Neuron (in vitro differentiated cells): ENCODE results near the gene ASPSCR1.
"Not testable (repeated sequence)": the region's sequence is repeated elsewhere in the genome, so short reads cannot be mapped to it uniquely, and the experiment has no call there.

Source experiments
- H2AFZ ChIP-seq: one replicate; pipeline ENCODE4 v1.6.1; 2013; ENCODE audit warnings: low read depth, mild to moderate bottlenecking, inconsistent platforms, low read length, moderate library complexity
- H3K27me3 ChIP-seq: one replicate; pipeline ENCODE4 v1.6.1; 2013; ENCODE audit warnings: low read length; ENCODE audit not compliant: insufficient read depth
- H3K36me3 ChIP-seq: one replicate; pipeline ENCODE4 v1.6.1; 2013; ENCODE audit warnings: low read length; ENCODE audit not compliant: insufficient read depth
- H3K4me1 ChIP-seq: one replicate; pipeline ENCODE4 v1.6.1; 2013; ENCODE audit warnings: low read length; ENCODE audit not compliant: insufficient read depth
- H3K4me3 ChIP-seq: 2 replicates; pipeline ENCODE4 v1.5.1; 2013; ENCODE audit warnings: mild to moderate bottlenecking, low read length, moderate library complexity
- H3K9me3 ChIP-seq: one replicate; pipeline ENCODE4 v1.6.1; 2013; ENCODE audit warnings: low read length

The ASPSCR1 gene

DNA sequence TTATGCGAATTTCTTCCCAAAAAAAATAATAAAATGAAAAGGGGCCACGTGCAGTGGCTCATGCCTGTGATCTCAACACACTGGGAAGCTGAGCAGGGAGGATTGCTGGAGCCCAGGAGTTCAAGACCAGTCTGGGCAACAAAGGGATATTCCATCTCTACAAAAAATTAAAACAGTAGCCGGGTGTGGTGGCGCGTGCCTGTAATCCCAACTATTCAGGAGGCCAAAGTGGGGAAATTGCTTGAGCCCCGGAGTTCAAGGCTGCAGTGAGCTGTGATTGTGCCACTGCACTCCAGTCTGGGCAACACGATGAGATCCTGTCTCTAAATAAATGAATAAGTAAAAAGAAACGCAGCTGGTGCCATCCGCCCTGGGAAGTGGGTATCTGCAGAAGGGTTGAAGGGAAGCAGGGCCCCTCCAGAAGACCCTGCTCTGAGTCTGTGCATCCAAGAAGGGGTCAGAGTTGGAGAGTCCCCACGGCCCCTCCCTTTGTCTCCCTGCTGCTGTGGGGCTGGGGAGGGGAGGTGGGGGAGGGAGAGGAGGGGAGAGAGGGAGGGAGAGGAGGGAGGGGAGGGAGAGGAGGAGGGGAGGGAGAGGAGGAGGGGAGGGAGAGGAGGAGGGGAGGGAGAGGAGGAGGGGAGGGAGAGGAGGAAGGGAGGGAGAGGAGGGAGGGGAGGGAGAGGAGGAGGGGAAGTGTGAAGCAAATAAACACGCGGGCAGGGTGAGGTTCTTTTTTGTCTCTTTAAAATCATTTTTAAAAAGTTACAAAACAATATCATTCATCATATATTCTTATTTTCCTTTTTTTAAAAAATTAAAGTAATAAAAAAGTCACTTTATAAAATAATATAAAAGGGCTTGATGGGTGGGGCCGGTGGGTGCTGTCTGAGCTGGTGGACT is 25.4 kb upstream of the ASPSCR1 start:
- no peaks in the 10 kb centered on the region for H3K36me3 ChIP-seq
- H3K4me3 ChIP-seq, result no peak overlapping the region
- peaks cover 6% of the 10 kb centered on the region for H3K4me1 ChIP-seq
- peaks cover 7% of the 10 kb centered on the region for H3K27me3 ChIP-seq
- no peaks in the 10 kb centered on the region for H3K9me3 ChIP-seq
- no peak overlapping the region for H2AFZ ChIP-seq

DNA sequence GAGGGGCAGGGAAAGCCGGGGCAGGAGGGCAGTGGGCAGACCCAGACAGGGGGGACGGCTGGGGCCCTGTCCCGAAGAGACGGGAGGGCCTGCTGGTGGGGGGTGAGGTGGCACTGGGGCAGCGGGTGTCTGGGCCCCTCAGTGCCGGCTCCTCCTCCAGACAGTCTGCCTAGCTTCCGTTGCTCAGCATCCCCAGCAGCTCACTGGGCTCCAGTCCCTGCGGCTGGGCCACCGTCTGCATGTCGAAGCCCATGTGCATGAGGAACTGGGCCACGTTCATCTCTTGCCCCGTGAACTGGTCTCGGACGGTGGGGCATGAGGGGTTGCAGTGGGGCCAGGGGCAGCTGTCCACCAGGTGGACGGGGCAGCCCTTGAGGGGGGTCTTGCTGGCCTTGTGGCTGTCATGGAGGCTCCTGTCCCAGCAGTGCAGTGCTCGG is 24.6 kb upstream of the ASPSCR1 start:
- H3K4me3 ChIP-seq, result no peak overlapping the region
- no peak overlapping the region for H2AFZ ChIP-seq
- no peaks in the 10 kb centered on the region for H3K9me3 ChIP-seq
- peaks cover 14% of the 10 kb centered on the region for H3K27me3 ChIP-seq
- H3K4me1 ChIP-seq, result peaks cover 6% of the 10 kb centered on the region
- no peaks in the 10 kb centered on the region for H3K36me3 ChIP-seq

DNA sequence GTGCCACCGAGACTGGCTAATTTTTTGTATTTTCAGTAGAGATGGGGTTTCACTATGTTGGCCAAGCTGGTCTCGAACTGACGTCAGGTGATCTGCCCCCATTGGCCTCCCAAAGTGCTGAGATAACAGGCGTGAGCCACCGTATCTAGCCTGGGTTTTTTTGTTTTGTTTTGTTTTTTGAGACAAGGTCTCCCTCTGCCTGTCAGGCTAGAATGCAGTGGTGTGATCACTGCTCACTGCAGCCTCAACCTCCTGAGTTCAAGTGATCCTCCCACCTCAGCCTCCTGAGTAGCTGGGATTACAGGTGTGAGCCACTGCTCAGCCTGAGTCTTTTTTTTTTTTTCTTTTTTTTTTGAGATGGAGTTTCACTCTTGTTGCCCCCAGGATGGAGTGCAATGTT is 24.0 kb upstream of the ASPSCR1 start:
- not testable (repeated sequence) for H2AFZ ChIP-seq, H3K36me3 ChIP-seq, H3K9me3 ChIP-seq, H3K4me1 ChIP-seq, H3K4me3 ChIP-seq
- H3K27me3 ChIP-seq, result peaks cover 20% of the 10 kb centered on the region

DNA sequence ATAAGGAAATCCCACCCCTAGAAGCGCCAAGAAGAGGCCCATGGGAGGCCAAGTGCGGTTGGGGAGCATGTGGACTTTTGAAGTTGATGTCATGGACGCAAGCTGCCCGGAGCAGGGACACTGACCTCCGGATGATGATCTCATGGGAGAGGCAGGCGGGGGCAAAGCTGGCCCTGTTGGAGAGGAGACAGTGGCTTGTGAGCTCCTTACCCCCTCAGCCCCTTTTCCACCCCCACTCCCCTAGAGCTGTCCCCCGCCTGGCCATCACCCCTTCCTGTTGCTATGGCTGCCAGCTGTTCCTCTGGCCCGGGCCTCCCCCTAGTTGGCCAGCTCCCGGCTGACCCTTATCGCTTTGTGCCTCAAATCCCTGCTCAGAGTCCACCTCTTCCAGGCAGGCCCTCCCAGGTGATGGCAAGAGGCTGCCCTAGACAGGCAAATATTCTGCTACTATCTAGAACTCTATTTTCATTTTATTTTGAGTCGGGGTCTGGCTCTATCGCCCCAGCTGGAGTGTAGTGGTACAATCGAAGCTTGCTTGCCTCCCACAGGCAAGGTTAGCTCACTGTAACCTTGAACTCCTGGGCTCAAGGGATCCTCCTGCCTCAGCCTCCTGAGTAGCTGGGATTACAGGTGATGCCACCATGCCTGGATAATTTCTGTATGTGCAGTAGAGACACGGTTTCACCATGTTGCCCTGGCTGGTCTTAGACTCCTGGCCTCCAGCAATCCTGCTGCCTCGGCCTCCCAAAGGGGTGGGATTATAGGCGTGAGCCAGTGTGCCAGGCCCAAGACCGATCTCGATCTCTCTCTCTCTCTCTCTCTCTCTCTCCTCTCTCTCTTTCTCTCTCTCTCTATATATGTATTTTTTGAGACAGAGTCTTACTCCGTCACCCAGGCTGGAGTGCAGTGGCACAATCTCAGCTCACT is 23.0 kb upstream of the ASPSCR1 start:
- no peak overlapping the region for H3K4me3 ChIP-seq
- peaks cover 6% of the 10 kb centered on the region for H3K4me1 ChIP-seq
- H2AFZ ChIP-seq, result no peak overlapping the region

DNA sequence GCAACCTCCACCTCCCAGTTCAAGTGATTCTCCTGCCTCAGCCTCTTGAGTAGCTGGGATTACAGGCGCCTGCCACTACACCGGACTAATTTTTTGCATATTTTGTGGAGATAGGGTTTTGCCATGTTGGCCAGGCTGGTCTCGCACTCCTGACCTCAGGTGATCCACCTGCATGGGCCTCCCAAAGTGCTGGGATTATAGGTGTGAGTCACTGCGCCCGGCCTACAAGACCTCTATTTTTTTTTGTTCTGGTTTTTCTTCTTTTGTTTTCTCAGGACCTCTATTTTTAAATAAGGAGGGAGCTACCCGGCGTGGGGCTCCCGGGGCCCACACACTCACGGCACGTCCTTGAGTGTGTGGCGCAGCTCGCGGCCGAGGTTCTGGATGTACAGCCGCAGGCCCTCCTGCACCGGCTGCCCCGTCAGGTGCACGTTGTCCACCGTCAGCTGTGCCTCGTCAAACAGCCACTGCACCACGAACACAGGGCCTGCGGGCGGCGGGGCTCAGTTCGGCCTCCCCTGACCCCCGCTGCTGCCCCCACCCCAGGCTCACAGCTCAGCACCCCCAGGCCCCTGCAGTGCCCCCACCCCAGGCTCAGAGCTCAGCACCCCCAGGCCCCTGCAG is 22.3 kb upstream of the ASPSCR1 start:
- H2AFZ ChIP-seq, result no peak overlapping the region
- H3K9me3 ChIP-seq, result no peaks in the 10 kb centered on the region
- peaks cover 34% of the 10 kb centered on the region for H3K27me3 ChIP-seq
- peaks cover 6% of the 10 kb centered on the region for H3K4me1 ChIP-seq
- H3K4me3 ChIP-seq, result no peak overlapping the region
- no peaks in the 10 kb centered on the region for H3K36me3 ChIP-seq

More for the DNA sequence above, 23.0 kb upstream of the ASPSCR1 start:
- Histone ChIP-seq H3K9me3 (no peaks in the 10 kb centered on the region), H3K27me3 (peaks cover 28% of the 10 kb centered on the region), H3K36me3 (no peaks in the 10 kb centered on the region)

DNA sequence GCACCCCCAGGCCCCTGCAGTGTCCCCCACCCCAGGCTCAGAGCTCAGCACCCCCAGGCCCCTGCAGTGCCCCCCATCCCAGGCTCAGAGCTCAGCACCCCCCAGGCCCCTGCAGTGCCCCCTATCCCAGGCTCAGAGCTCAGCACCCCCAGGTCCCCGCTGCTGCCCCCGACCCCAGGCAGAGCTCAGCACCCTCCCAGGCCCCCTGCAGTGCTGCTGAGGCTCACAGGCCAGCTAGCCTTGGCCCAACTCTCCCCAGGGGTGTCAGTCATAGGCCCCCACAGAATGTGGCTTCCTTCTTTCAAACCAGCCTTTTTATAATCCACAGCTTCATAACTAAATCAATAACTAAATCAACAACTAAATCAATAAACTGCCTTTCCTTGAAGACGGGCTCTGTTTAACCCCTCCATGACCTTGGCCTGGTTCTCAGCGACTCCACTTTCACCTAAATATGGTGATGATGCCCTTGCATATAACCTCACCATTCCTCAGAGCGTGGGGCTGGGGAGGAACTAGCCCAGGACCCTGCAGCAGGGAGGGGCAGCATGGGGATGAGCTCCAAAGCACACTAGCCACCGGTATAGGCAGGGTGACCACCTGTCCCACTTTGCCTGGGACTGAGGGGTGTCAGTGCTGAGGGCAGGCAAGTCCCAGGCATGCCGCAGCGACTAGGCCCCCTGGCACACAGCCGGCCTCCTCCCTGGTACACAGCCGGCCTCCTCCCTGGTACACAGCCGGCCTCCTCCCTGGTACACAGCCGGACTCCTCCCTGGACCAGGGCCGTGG is 21.5 kb upstream of the ASPSCR1 start:
- no peaks in the 10 kb centered on the region for H3K9me3 ChIP-seq
- H3K27me3 ChIP-seq, result peaks cover 39% of the 10 kb centered on the region
- H3K4me3 ChIP-seq, result no peak overlapping the region
- H2AFZ ChIP-seq, result no peak overlapping the region
- no peaks in the 10 kb centered on the region for H3K36me3 ChIP-seq
- H3K4me1 ChIP-seq, result peaks cover 6% of the 10 kb centered on the region

DNA sequence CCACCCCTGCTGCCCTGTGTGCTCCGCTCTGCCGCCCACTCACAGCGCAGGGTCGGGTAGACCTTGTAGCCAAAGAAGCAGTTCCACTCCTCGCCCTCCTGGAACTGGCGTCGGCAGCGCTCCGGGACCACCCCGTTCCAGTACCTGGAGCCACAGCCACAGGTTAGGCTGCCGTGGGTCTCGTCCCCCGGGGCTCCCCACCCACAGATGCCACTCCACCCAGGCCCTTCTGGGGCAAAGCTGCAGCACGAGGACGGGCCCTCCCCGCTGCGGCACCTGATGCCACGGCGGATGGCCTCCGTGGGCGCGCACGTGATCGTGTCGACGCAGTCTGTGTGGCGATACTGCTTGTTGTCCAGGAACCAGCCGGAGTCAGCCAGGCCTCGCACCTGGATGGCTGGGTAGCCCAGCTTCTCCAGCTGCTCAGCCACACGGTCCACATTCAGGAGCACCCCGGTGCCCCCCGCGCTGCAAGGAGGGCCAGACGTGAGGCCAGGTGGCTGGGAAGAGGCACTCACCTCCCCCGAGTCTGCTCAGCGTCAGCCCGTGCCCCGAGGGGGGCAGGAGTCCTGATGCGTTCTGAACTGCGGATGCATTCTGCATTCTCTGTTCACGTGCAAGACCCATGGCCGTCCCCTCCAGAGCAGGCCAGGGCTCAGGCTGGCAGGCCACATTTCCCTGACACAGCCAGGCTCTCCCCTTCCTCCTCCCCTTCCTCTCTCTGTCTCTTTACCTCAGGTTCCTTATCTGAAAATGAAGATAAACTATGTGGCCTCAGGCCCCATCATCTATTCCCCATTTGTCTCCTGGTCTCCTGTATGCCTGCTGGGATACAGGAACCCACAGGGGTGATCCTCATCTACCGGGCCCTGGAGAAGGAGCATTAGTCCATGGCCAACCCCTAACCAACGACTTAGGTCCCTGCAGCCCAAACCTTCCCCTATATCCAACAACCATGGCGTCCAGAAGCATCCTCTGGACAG is 20.5 kb upstream of the ASPSCR1 start:
- Histone ChIP-seq H2AFZ (no peak overlapping the region), H3K36me3 (no peaks in the 10 kb centered on the region), H3K4me1 (peaks cover 6% of the 10 kb centered on the region), H3K27me3 (peaks cover 44% of the 10 kb centered on the region), H3K4me3 (no peak overlapping the region), H3K9me3 (no peaks in the 10 kb centered on the region)

DNA sequence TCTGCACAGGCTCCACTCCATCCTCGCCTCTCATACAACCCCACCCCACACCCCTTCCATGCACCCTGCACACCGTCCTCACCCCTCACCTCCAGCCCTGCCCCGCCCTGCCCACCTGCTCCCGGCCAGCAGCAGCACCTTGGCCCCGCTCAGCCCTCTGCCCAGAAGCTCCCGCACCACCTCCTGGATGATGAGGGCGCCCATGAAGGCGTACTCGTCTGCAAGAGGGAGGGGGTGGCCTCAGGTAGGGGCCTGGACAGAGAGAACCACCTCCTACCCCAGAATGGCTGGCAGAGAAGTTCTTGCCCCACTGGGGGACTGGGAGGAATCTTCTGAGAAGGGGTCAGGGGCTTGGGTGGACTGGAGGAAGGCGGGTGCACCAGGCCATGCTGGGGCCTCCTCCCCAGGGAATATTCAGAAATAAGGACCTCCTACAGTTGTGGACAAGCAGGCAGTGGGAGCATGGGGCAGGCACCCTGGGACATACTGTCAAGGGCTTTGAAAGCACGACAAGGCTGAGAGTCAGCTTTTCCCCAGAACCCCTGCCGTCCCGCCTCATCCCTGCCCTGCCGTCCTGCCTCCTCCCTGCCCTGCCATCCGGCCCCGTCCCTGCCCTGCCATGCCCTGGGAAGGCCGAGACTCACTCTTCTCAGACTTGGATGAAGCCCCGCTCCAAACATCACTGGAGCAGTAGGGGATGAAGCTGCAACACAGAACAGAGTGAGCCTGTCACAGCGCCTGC is 19.6 kb upstream of the ASPSCR1 start:
- Histone ChIP-seq H2AFZ (no peak overlapping the region), H3K27me3 (peaks cover 53% of the 10 kb centered on the region), H3K9me3 (no peaks in the 10 kb centered on the region), H3K4me3 (no peak overlapping the region), H3K4me1 (peaks cover 6% of the 10 kb centered on the region), H3K36me3 (no peaks in the 10 kb centered on the region)

DNA sequence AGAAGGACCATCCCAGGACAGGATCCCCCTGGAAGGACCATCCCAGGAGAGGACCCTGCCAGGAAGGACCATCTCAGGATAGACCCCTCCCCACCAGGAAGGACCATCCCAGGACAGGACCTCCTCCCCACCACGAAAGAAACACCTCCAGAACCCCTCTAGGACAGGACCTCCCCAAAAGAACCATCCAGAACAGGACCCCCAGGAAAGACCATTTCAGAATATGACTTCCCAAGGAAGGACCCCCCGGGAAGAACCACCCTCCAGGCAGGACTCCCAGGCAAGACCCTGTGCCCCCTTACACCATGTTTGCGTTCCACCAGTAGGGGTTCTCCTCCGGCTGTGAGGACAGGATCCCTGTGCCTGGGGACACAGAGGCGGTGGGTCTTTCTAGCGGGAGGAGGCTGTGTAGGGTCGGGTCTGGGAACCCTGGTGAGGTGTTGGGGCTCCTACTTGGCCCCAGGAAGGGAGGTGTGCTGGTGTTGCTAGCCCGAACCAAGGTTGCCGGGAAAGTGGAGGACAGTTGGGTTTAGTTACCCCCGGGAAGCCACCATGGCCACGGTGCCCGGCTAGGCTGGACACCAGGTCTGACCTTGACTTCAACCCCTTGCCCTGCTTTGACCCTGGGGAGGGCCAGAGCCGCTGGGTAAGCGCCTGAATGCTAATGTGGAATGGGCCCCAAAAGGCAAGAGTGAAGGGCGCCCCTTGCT is 18.6 kb upstream of the ASPSCR1 start:
- H3K27me3 ChIP-seq, result peaks cover 62% of the 10 kb centered on the region
- no peaks in the 10 kb centered on the region for H3K9me3 ChIP-seq
- H3K36me3 ChIP-seq, result no peaks in the 10 kb centered on the region
- H3K4me1 ChIP-seq, result peaks cover 6% of the 10 kb centered on the region
- H2AFZ ChIP-seq, result no peak overlapping the region
- no peak overlapping the region for H3K4me3 ChIP-seq

DNA sequence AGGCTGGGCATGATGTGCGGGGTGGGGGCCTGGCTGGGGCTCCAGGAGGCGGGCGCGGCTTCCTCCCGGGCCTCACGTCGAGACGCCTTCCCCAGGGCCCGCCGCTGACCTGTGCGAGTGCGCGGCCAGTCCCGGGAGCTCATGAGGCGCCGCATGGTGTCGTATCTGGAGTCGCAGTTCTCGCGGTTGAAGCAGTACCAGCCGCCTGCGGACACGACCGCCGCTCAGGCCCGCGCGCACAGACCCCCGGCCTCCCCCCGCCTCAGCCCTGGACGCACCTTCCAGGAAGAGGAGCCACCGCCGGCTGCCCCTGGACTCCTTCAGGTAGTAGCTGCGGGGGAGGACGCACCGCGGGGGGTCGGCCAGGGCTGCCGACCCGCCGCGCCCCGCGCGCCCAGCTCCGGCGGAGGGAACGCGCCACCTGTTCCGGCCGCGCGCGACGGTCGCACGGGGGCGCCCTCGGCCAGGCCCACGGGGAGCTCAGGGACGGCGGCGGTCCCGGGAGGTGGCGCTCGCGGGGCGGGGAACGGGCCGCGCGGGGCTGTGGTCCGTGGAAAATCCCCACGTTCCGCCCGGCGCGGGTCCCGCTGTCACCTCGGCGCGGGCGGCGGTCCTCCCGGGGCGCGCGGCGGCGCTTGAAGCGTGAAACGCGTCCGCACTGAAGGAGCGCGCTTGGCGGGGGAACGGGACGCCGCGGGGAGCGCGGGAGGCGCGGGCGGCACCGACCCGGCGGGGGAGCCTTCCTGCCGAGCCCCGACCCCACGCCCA is 17.9 kb upstream of the ASPSCR1 start:
- no peak overlapping the region for H2AFZ ChIP-seq
- peak overlapping the region; percentile 14 for H3K4me3 ChIP-seq
- H3K4me1 ChIP-seq, result peaks cover 12% of the 10 kb centered on the region
- peaks cover 65% of the 10 kb centered on the region for H3K27me3 ChIP-seq
- no peaks in the 10 kb centered on the region for H3K9me3 ChIP-seq
- H3K36me3 ChIP-seq, result no peaks in the 10 kb centered on the region
